NCI-H2081 (cell line): ENCODE measurements around the gene TMEM214.

Source experiments
- DNase-seq, 2 experiments: peaks; one replicate each; lab custom pipeline; 2025; lab: John Stamatoyannopoulos, UW

The TMEM214 gene

GRCh38 chr2:27032495-27033252 lies at the start of gene TMEM214:
Gene TMEM214 (plus strand): TSS chr2:27032965. CDS start chr2:27033016, 51 bp downstream.
- DNase-seq: peak; percentile 87 to 93

GRCh38 chr2:26983746-26984145 lies 49.0 kb upstream of the TMEM214 start:
- no peak for DNase-seq

- no peak for DNase-seq
Measured at GRCh38 chr2:26985807-26986206, 47.0 kb upstream of the TMEM214 start.

GRCh38 chr2:26986576-26986975 lies 46.2 kb upstream of the TMEM214 start:
- no peak for DNase-seq

- no peak for DNase-seq
Measured at GRCh38 chr2:26988058-26988860, 44.5 kb upstream of the TMEM214 start.

GRCh38 chr2:26989156-26989555 lies 43.6 kb upstream of the TMEM214 start:
- DNase-seq: no peak

GRCh38 chr2:26991717-26992116 lies 41.0 kb upstream of the TMEM214 start:
- DNase-seq: no peak

GRCh38 chr2:26993768-26994167 lies 39.0 kb upstream of the TMEM214 start:
- no peak for DNase-seq

GRCh38 chr2:26994983-26995382 lies 37.8 kb upstream of the TMEM214 start:
- DNase-seq: no peak

GRCh38 chr2:26997394-26997793 lies 35.4 kb upstream of the TMEM214 start:
- no peak for DNase-seq

GRCh38 chr2:26998323-26998722 lies 34.4 kb upstream of the TMEM214 start:
- DNase-seq: no peak

- no peak for DNase-seq
Measured at GRCh38 chr2:27000228-27000627, 32.5 kb upstream of the TMEM214 start.

GRCh38 chr2:27000995-27001394 lies 31.8 kb upstream of the TMEM214 start:
- DNase-seq: no peak

- DNase-seq: no peak
Measured at GRCh38 chr2:27001950-27002349, 30.8 kb upstream of the TMEM214 start.

- no peak for DNase-seq
Measured at GRCh38 chr2:27003007-27003406, 29.8 kb upstream of the TMEM214 start.

- DNase-seq: no peak
Measured at GRCh38 chr2:27003857-27004256, 28.9 kb upstream of the TMEM214 start.

GRCh38 chr2:27006602-27007415 lies 26.0 kb upstream of the TMEM214 start:
- no peak for DNase-seq

GRCh38 chr2:27007416-27008374 lies 25.1 kb upstream of the TMEM214 start:
- DNase-seq: no peak

- DNase-seq: no peak
Measured at GRCh38 chr2:27008678-27009077, 24.1 kb upstream of the TMEM214 start.

- no peak for DNase-seq
Measured at GRCh38 chr2:27009083-27009482, 23.7 kb upstream of the TMEM214 start.

- no peak for DNase-seq
Measured at GRCh38 chr2:27009716-27010115, 23.0 kb upstream of the TMEM214 start.
